ENCODE results near the gene NELL2.

- TF ChIP-seq, protein P1, sequence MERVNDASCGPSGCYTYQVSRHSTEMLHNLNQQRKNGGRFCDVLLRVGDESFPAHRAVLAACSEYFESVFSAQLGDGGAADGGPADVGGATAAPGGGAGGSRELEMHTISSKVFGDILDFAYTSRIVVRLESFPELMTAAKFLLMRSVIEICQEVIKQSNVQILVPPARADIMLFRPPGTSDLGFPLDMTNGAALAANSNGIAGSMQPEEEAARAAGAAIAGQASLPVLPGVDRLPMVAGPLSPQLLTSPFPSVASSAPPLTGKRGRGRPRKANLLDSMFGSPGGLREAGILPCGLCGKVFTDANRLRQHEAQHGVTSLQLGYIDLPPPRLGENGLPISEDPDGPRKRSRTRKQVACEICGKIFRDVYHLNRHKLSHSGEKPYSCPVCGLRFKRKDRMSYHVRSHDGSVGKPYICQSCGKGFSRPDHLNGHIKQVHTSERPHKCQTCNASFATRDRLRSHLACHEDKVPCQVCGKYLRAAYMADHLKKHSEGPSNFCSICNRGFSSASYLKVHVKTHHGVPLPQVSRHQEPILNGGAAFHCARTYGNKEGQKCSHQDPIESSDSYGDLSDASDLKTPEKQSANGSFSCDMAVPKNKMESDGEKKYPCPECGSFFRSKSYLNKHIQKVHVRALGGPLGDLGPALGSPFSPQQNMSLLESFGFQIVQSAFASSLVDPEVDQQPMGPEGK (CRISPR knock-in tag; IDR thresholded peaks at IDR 0.05; ENCODE audit: borderline replicate concordance), result no peak
- no peak for TF ChIP-seq ZFP30 (CRISPR knock-in tag; IDR thresholded peaks at IDR 0.05)
- TF ChIP-seq, protein P2, sequence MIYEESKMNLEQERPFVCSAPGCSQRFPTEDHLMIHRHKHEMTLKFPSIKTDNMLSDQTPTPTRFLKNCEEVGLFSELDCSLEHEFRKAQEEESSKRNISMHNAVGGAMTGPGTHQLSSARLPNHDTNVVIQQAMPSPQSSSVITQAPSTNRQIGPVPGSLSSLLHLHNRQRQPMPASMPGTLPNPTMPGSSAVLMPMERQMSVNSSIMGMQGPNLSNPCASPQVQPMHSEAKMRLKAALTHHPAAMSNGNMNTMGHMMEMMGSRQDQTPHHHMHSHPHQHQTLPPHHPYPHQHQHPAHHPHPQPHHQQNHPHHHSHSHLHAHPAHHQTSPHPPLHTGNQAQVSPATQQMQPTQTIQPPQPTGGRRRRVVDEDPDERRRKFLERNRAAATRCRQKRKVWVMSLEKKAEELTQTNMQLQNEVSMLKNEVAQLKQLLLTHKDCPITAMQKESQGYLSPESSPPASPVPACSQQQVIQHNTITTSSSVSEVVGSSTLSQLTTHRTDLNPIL (CRISPR knock-in tag; IDR thresholded peaks at IDR 0.05; ENCODE audit: low read depth), result no peak
- TF ChIP-seq ZNF8 (CRISPR knock-in tag; IDR thresholded peaks at IDR 0.05), result no peak
These were observed 312.6 kb downstream of the NELL2 start for GRCh38 chr12:44563486-44563885.

Measured in SK-N-SH treated with all-trans-retinoic acid at 6 μM for 48 hours (cell line).